Hematopoietic multipotent progenitor cell treated with erythropoietin and hydrocortisone succinate and interleukin-3 and kit ligand, for 6 days (in vitro differentiated cells): ENCODE results near the gene CCNG2.

Experiments
- DNase-seq: peaks from one replicate; pipeline ENCODE4 v3.0.0-alpha.2; 2015

The CCNG2 gene

GRCh38 chr4:77209012-77209411 is 52.0 kb downstream of the CCNG2 start:
- DNase-seq: no peak

- no peak for DNase-seq
These were observed 52.9 kb downstream of the CCNG2 start for GRCh38 chr4:77209936-77210335.

- no peak for DNase-seq
These were observed 58.1 kb downstream of the CCNG2 start for GRCh38 chr4:77215107-77215506.

- no peak for DNase-seq
These were observed 60.5 kb downstream of the CCNG2 start for GRCh38 chr4:77217526-77217925.

GRCh38 chr4:77219266-77219665 is 62.3 kb downstream of the CCNG2 start:
- no peak for DNase-seq
